Glutamatergic neuron (in vitro differentiated cells): Measurements from ENCODE around the gene UBE2U. TPM values are rescaled to one million over a fixed set of nuclear protein-coding genes. Genes with fewer than 3 reads are reported as not detected.

Experiments used
- DNase-seq: peaks from one replicate; pipeline ENCODE4 v3.0.0; 2022
- H3K27ac Mint-ChIP-seq: one replicate; pipeline ENCODE4 v1.8.0; 2020; ENCODE audit warnings: mild to moderate bottlenecking, mixed read lengths, inconsistent platforms; ENCODE audit not compliant: unreplicated experiment
- H3K27me3 Mint-ChIP-seq: one replicate; pipeline ENCODE4 v1.8.0; 2020; ENCODE audit warnings: mild to moderate bottlenecking, moderate library complexity, mixed read lengths, inconsistent platforms; ENCODE audit not compliant: unreplicated experiment
- H3K36me3 Mint-ChIP-seq: one replicate; pipeline ENCODE4 v1.8.0; 2020; ENCODE audit warnings: mild to moderate bottlenecking, mixed read lengths, inconsistent platforms; ENCODE audit not compliant: unreplicated experiment
- H3K4me1 Mint-ChIP-seq: one replicate; pipeline ENCODE4 v1.8.0; 2020; ENCODE audit warnings: mild to moderate bottlenecking, low read depth, mixed read lengths, inconsistent platforms; ENCODE audit not compliant: unreplicated experiment
- H3K4me3 Mint-ChIP-seq: one replicate; pipeline ENCODE4 v1.8.0; 2020; ENCODE audit warnings: mild to moderate bottlenecking, mixed read lengths, inconsistent platforms; ENCODE audit not compliant: unreplicated experiment
- H3K9me3 Mint-ChIP-seq: one replicate; pipeline ENCODE4 v1.8.0; 2020; ENCODE audit warnings: mild to moderate bottlenecking, moderate library complexity, mixed read lengths, inconsistent platforms; ENCODE audit not compliant: unreplicated experiment
- CTCF ChIP-seq: fragments of 200-600 bp; sonication (generic); IDR thresholded peaks from one replicate; pipeline ENCODE4 v1.5.0; 2021; ENCODE audit not compliant: partially characterized antibody, unreplicated experiment
- total RNA-seq: library from RNA; stranded (reverse); fragmentation: NEBNext Ultra II Directional; extraction: Animal tissue kit (Norgen Biotek cat#: 25700); gene quantifications from one replicate; pipeline ENCODE4 v1.2.1, GENCODE V29; 2021; ENCODE audit not compliant: unreplicated experiment

Gene UBE2U
- total RNA-seq, 1 donor from 2014 or later = not detected

- peaks cover 1% of the 10 kb centered on the region for H3K27me3 Mint-ChIP-seq
- no peaks in the 10 kb centered on the region for H3K4me1 Mint-ChIP-seq
- no peak for DNase-seq
- no peak overlapping the region for H3K4me3 Mint-ChIP-seq
- no peaks in the 10 kb centered on the region for H3K36me3 Mint-ChIP-seq
- H3K27ac Mint-ChIP-seq = no peak overlapping the region
- H3K9me3 Mint-ChIP-seq = no peaks in the 10 kb centered on the region
- TF ChIP-seq CTCF = no peak
Observed at GRCh38 chr1:64296459-64296858, 93.0 kb downstream of the UBE2U start.

- Mint-ChIP-seq H3K4me3 (no peak overlapping the region), H3K9me3 (no peaks in the 10 kb centered on the region), H3K4me1 (peaks cover 2% of the 10 kb centered on the region), H3K27me3 (peaks cover 3% of the 10 kb centered on the region), H3K27ac (no peak overlapping the region), H3K36me3 (no peaks in the 10 kb centered on the region)
- no peak for DNase-seq
- no peak for TF ChIP-seq CTCF
Observed at GRCh38 chr1:64302194-64302593, 98.8 kb downstream of the UBE2U start.

GRCh38 chr1:64302971-64303370 lies 99.5 kb downstream of the UBE2U start:
- H3K9me3 Mint-ChIP-seq = no peaks in the 10 kb centered on the region
- no peak for TF ChIP-seq CTCF
- peaks cover 2% of the 10 kb centered on the region for H3K27me3 Mint-ChIP-seq
- DNase-seq = no peak
- no peaks in the 10 kb centered on the region for H3K36me3 Mint-ChIP-seq
- H3K4me1 Mint-ChIP-seq = peaks cover 2% of the 10 kb centered on the region
- H3K27ac Mint-ChIP-seq = no peak overlapping the region
- H3K4me3 Mint-ChIP-seq = no peak overlapping the region

- Mint-ChIP-seq H3K27me3 (peaks cover 2% of the 10 kb centered on the region), H3K36me3 (no peaks in the 10 kb centered on the region), H3K4me3 (no peak overlapping the region), H3K4me1 (peaks cover 11% of the 10 kb centered on the region), H3K9me3 (no peaks in the 10 kb centered on the region), H3K27ac (no peak overlapping the region)
- no peak for TF ChIP-seq CTCF
- no peak for DNase-seq
Observed at GRCh38 chr1:64304823-64305222, 101.4 kb downstream of the UBE2U start.

GRCh38 chr1:64308866-64309265 lies 105.4 kb downstream of the UBE2U start:
- Mint-ChIP-seq H3K4me1 (peaks cover 9% of the 10 kb centered on the region), H3K27ac (no peak overlapping the region)
- TF ChIP-seq CTCF = no peak

More at GRCh38 chr1:64308866-64309265, 105.4 kb downstream of the UBE2U start:
- no peaks in the 10 kb centered on the region for H3K36me3 Mint-ChIP-seq
- no peaks in the 10 kb centered on the region for H3K9me3 Mint-ChIP-seq
- H3K4me3 Mint-ChIP-seq = no peak overlapping the region
- H3K27me3 Mint-ChIP-seq = no peaks in the 10 kb centered on the region
- no peak for DNase-seq
